Naive B cell (primary cell): ENCODE measurements around the gene PER3. TPM values are rescaled to one million over a fixed set of nuclear protein-coding genes. Genes with fewer than 3 reads are reported as not detected.

Experiments used
- ATAC-seq, 2 donors: fragments of 150-1000 bp; cut with Tn5 transposase; 2 replicates each; pipeline ENCODE4 v1.10.0; 2021; ENCODE audit warnings: low read depth in 2 of 2, mild to moderate bottlenecking in 2 of 2, moderate library complexity in 2 of 2
- DNase-seq: peaks from one replicate; pipeline ENCODE4 v3.0.0; 2022
- H3K27ac Mint-ChIP-seq, 6 donors: one replicate each; pipeline ENCODE4 v1.8.0; 2020 to 2022; ENCODE audit warnings: mild to moderate bottlenecking in 6 of 6, mixed read lengths in 6 of 6, moderate library complexity in 5 of 6, inconsistent platforms in 2 of 6
- H3K27me3 Mint-ChIP-seq, 3 donors: one replicate each; pipeline ENCODE4 v1.8.0; 2021 to 2022; ENCODE audit warnings: mixed read lengths in 3 of 3, mild to moderate bottlenecking in 1 of 3
- H3K36me3 Mint-ChIP-seq, 2 donors: one replicate each; pipeline ENCODE4 v1.8.0; 2020 to 2022; ENCODE audit warnings: mixed read lengths in 2 of 2, inconsistent platforms in 1 of 2, mild to moderate bottlenecking in 1 of 2
- H3K4me1 Mint-ChIP-seq, 3 donors: one replicate each; pipeline ENCODE4 v1.8.0; 2020 to 2022; ENCODE audit warnings: mixed read lengths in 3 of 3, inconsistent platforms in 1 of 3, mild to moderate bottlenecking in 1 of 3, moderate library complexity in 1 of 3
- H3K4me3 Mint-ChIP-seq, 8 donors: one replicate each; pipeline ENCODE4 v1.8.0; 2020 to 2022; ENCODE audit warnings: mild to moderate bottlenecking in 8 of 8, mixed read lengths in 8 of 8, moderate library complexity in 8 of 8, inconsistent platforms in 2 of 8
- H3K9me3 Mint-ChIP-seq, 7 donors: one replicate each; pipeline ENCODE4 v1.8.0; 2020 to 2022; ENCODE audit warnings: mixed read lengths in 7 of 7, mild to moderate bottlenecking in 5 of 7, inconsistent platforms in 2 of 7, moderate library complexity in 1 of 7
- polyA plus RNA-seq, 6 donors: library from polyadenylated mRNA; unstranded; fragments of 300-500 nt; fragmentation: Illumina TruSeq; gene quantifications; one replicate each; pipeline ENCODE4 v1.2.3, GENCODE V29; 2021; ENCODE audit warnings: low read depth in 6 of 6

PER3 gene
- polyA plus RNA-seq, 6 donors from 2014 or later = 0.48 to 2.7 (median 1.6) TPM

GRCh38 chr1:7824701-7825100 lies 40.6 kb downstream of the PER3 start:
- Mint-ChIP-seq H3K27ac (no peak overlapping the region), H3K4me3 (no peak overlapping the region), H3K27me3 (no peaks in the 10 kb centered on the region), H3K36me3 (peaks cover 0 to 6% of the 10 kb centered on the region in 2 donors), H3K9me3 (peaks cover 0 to 2% (median 0%) of the 10 kb centered on the region in 7 donors), H3K4me1 (peaks cover 0 to 16% (median 2%) of the 10 kb centered on the region in 3 donors)
- DNase-seq (no peak), ATAC-seq (no peak)

DNA sequence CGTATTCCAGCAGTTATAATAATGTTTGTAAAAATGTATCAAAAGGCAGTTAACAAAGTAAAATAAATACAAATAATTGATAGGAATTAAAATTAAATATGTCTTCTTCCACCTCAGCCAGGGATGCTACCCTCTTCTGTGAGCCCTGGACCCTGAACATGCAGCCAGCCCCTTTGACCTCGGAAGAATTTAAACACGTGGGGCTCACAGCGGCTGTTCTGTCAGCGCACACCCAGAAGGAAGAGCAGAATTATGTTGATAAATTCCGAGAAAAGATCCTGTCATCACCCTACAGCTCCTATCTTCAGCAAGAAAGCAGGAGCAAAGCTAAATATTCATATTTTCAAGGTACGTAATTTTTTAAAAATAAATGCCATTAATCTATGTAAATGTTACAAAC lies 42.3 kb downstream of the PER3 start:
- peak overlapping the region in 6 of 8 donors; percentile 42 to 92 (median 88) for H3K4me3 Mint-ChIP-seq
- no peaks in the 10 kb centered on the region for H3K27me3 Mint-ChIP-seq
- DNase-seq = no peak
- peaks cover 0 to 6% of the 10 kb centered on the region in 2 donors for H3K36me3 Mint-ChIP-seq
- H3K9me3 Mint-ChIP-seq = peaks cover 0 to 2% (median 0%) of the 10 kb centered on the region in 7 donors
- no peak overlapping the region for H3K27ac Mint-ChIP-seq
- peaks cover 3 to 22% (median 11%) of the 10 kb centered on the region in 3 donors for H3K4me1 Mint-ChIP-seq
- ATAC-seq = no peak

DNA sequence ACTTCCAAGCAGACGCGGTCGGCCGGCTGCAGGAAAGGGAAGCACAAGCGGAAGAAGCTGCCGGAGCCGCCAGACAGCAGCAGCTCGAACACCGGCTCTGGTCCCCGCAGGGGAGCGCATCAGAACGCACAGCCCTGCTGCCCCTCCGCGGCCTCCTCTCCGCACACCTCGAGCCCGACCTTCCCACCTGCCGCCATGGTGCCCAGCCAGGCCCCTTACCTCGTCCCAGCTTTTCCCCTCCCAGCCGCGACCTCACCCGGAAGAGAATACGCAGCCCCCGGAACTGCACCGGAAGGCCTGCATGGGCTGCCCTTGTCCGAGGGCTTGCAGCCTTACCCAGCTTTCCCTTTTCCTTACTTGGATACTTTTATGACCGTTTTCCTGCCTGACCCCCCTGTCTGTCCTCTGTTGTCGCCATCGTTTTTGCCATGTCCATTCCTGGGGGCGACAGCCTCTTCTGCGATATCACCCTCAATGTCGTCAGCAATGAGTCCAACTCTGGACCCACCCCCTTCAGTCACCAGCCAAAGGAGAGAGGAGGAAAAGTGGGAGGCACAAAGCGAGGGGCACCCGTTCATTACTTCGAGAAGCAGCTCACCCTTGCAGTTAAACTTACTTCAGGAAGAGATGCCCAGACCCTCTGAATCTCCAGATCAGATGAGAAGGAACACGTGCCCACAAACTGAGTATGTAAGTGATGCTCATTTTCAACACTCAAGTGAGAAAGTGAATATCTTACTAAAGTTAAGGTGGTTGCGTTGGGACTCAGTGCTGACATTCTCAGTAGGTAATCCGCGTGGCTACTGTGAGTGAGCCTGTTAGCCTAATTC lies 43.2 kb downstream of the PER3 start:
- H3K9me3 Mint-ChIP-seq = peaks cover 0 to 2% (median 0%) of the 10 kb centered on the region in 7 donors
- H3K36me3 Mint-ChIP-seq = no peaks in the 10 kb centered on the region
- H3K27ac Mint-ChIP-seq = peak overlapping the region in 5 of 6 donors; percentile 87 to 97 (median 90)
- no peaks in the 10 kb centered on the region for H3K27me3 Mint-ChIP-seq
- DNase-seq (no peak), ATAC-seq (peak in 1 of 2 donors; percentile 52)
- H3K4me1 Mint-ChIP-seq = peaks cover 11 to 31% (median 15%) of the 10 kb centered on the region in 3 donors
- H3K4me3 Mint-ChIP-seq = peak overlapping the region; percentile 46 to 92 (median 87)

GRCh38 chr1:7831458-7831857 lies 47.4 kb downstream of the PER3 start:
- peaks cover 7 to 8% of the 10 kb centered on the region in 2 donors for H3K36me3 Mint-ChIP-seq
- H3K27ac Mint-ChIP-seq = peak overlapping the region in 4 of 6 donors; percentile 8 to 51 (median 30)
- peak; percentile 74 to 93 for ATAC-seq
- H3K9me3 Mint-ChIP-seq = peaks cover 0 to 5% (median 0%) of the 10 kb centered on the region in 7 donors
- DNase-seq = peak; percentile 27
- H3K4me3 Mint-ChIP-seq = peak overlapping the region in 1 of 8 donors; percentile 24
- H3K27me3 Mint-ChIP-seq = no peaks in the 10 kb centered on the region
- peaks cover 11 to 30% (median 19%) of the 10 kb centered on the region in 3 donors for H3K4me1 Mint-ChIP-seq

GRCh38 chr1:7833035-7833434 lies 48.9 kb downstream of the PER3 start:
- DNase-seq = no peak
- Mint-ChIP-seq H3K27ac (no peak overlapping the region), H3K4me3 (no peak overlapping the region), H3K27me3 (no peaks in the 10 kb centered on the region), H3K9me3 (peaks cover 0 to 7% (median 3%) of the 10 kb centered on the region in 7 donors), H3K4me1 (peaks cover 11 to 23% (median 19%) of the 10 kb centered on the region in 3 donors), H3K36me3 (peaks cover 18 to 20% of the 10 kb centered on the region in 2 donors)
- no peak for ATAC-seq

DNA sequence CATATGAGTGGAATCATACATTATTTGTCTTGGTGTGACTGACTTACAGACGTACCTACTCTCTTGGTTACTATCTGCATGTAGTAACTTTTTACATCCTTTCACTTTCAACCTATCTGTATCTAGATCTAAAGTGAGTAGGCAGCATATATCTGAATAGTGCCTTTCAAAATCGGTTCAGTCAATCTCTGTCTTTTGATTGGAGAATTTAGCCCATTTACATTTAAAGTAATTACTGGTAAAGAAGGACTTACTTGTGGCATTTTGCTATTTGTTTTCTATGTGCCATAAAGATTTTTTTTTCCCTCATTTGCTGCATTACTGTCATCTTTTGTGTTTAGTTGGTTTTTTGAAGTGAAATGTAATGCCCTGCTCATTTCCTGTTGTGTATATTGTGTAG lies 54.6 kb downstream of the PER3 start:
- ATAC-seq (no peak), DNase-seq (no peak)
- Mint-ChIP-seq H3K27ac (no peak overlapping the region), H3K36me3 (peaks cover 33 to 41% of the 10 kb centered on the region in 2 donors), H3K4me1 (peaks cover 0 to 4% (median 0%) of the 10 kb centered on the region in 3 donors), H3K27me3 (no peaks in the 10 kb centered on the region), H3K9me3 (peaks cover 6 to 34% (median 18%) of the 10 kb centered on the region in 7 donors), H3K4me3 (no peak overlapping the region)

GRCh38 chr1:7839526-7839925 lies 55.4 kb downstream of the PER3 start:
- H3K9me3 Mint-ChIP-seq = peaks cover 6 to 34% (median 18%) of the 10 kb centered on the region in 7 donors
- peaks cover 33 to 41% of the 10 kb centered on the region in 2 donors for H3K36me3 Mint-ChIP-seq
- H3K27ac Mint-ChIP-seq = no peak overlapping the region
- ATAC-seq (no peak), DNase-seq (no peak)
- H3K4me1 Mint-ChIP-seq = peaks cover 0 to 4% (median 0%) of the 10 kb centered on the region in 3 donors
- no peak overlapping the region for H3K4me3 Mint-ChIP-seq
- H3K27me3 Mint-ChIP-seq = no peaks in the 10 kb centered on the region

DNA sequence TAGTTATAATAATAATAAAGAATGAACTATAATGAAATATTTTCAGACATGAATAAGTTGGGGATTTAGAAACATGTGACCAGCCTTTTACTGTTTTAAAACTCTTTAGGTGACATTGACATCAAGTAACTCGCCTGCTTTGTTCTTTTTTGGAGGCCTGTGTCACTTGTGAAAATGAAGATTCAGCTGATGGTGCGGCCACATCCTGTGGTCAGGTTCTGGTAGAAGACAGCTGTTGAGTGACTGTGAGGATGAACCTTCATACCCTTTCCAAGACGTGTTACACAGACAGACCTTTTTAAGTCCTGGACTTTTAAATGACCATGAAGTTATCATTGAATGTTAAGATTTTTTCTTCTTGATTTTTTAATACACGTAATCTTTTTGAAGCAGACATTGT lies 58.4 kb downstream of the PER3 start:
- no peak overlapping the region for H3K27ac Mint-ChIP-seq
- peaks cover 6 to 32% (median 17%) of the 10 kb centered on the region in 7 donors for H3K9me3 Mint-ChIP-seq
- no peaks in the 10 kb centered on the region for H3K4me1 Mint-ChIP-seq
- no peaks in the 10 kb centered on the region for H3K27me3 Mint-ChIP-seq
- ATAC-seq (no peak), DNase-seq (no peak)
- H3K36me3 Mint-ChIP-seq = peaks cover 21 to 26% of the 10 kb centered on the region in 2 donors
- H3K4me3 Mint-ChIP-seq = no peak overlapping the region

DNA sequence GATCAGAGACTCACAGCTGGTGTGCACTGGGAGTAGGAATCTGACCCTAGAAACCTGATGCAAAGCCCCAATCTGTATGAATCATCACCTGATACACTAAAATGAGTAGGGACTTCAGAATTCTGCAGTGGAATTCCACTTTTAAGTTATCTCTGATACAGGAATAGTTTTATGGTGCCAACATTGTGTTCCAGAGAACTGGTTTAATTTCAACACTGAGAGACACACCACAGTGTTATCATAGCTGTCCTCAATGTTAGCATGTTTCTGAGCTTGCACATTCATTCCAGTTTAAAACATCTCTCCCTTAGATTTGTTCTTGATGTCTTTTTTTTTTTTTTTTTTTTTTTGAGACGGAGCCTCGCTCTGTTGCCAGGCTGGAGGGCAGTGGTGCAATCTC lies 61.7 kb downstream of the PER3 start:
- ATAC-seq = no peak
- Mint-ChIP-seq H3K9me3 (peaks cover 0 to 4% (median 1%) of the 10 kb centered on the region in 7 donors), H3K4me3 (no peak overlapping the region), H3K36me3 (no peaks in the 10 kb centered on the region), H3K27ac (no peak overlapping the region), H3K27me3 (peaks cover 0 to 6% (median 0%) of the 10 kb centered on the region in 3 donors), H3K4me1 (no peaks in the 10 kb centered on the region)
- no peak for DNase-seq

- ATAC-seq (no peak), DNase-seq (no peak)
- Mint-ChIP-seq H3K9me3 (no peaks in the 10 kb centered on the region), H3K27me3 (peaks cover 7 to 15% (median 7%) of the 10 kb centered on the region in 3 donors), H3K27ac (no peak overlapping the region), H3K4me3 (no peak overlapping the region), H3K4me1 (no peaks in the 10 kb centered on the region), H3K36me3 (no peaks in the 10 kb centered on the region)
Measured at GRCh38 chr1:7846656-7847055, 62.6 kb downstream of the PER3 start.

- Mint-ChIP-seq H3K4me1 (no peaks in the 10 kb centered on the region), H3K4me3 (no peak overlapping the region), H3K27me3 (peaks cover 7 to 15% (median 8%) of the 10 kb centered on the region in 3 donors), H3K27ac (no peak overlapping the region), H3K36me3 (no peaks in the 10 kb centered on the region), H3K9me3 (no peaks in the 10 kb centered on the region)
- ATAC-seq (no peak), DNase-seq (no peak)
Measured at GRCh38 chr1:7847599-7847998, 63.5 kb downstream of the PER3 start.

DNA sequence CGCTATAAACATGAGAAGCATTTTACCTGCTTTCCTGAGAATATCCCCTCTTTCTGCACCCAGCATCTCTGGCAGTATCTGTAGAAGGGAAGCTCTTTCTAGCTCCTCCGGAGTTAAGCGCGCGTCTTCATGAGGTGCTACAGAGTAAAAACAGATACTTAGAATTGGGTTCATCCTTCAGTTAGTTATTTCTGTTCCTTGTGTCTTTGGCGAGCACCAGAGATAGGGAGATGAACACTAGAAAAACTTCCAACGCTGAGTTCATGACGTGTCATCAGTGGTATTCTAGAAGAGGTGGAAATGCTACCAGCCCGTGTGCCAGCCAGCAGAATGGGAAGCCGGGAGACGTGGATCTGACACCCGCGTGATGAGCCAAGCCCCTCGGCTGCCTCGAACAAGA lies 66.7 kb downstream of the PER3 start:
- Mint-ChIP-seq H3K9me3 (no peaks in the 10 kb centered on the region), H3K4me3 (no peak overlapping the region), H3K27me3 (peaks cover 7 to 16% (median 15%) of the 10 kb centered on the region in 3 donors), H3K36me3 (no peaks in the 10 kb centered on the region), H3K4me1 (no peaks in the 10 kb centered on the region), H3K27ac (peak overlapping the region in 1 of 6 donors; percentile 14)
- ATAC-seq = no peak
- DNase-seq = no peak

DNA sequence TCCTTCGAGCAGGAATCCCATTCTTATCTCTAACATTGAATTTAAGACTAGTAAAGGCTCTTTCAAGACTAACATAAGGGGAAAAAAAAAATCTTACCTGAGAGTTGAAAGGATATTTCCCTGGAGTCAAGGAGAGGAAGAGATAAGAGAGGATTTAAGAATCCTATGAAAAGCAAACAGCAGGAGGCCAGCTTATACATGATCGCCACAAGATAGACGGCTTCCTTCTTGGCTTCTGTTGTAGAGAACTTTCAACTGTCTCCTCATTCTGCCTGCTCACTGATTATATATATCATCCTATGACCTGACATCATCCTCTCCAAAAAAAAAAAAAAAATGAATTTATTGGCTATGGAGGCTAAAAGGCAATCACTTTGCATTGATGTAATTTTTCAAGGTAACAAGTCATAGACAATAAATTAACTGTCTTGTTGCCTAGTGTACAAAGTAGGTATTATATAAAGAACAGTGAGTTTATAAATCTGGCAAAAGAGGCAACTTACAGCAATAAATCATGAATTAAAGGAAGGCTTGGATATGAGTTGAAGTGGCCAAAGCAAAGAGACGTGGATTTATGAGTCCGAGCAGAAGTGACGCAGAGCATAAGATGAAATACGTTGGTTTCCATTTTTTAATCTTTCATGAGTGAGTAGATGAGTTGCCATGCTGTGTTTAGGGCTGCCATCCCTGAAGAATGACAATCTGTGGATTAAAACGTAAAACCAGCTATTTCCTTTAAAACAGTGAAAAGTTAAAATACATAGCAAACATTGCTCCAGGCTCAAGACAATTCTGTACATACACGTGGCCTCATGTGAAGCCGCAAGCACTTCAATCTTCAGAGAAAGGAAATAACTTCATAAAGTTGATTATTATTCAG lies 69.0 kb downstream of the PER3 start, which contains the start of gene UTS2:
Gene UTS2, minus strand, starts transcription at position 262 of the 880 bp plus-strand sequence. Its CDS starts 62 bp downstream, at position 200.
- Mint-ChIP-seq H3K4me3 (no peak within 1 kb of the TSS), H3K9me3 (no peaks in the 10 kb centered on the region), H3K27ac (no peak within 1 kb of the TSS), H3K4me1 (peaks cover 4 to 6% (median 6%) of the 10 kb centered on the region in 3 donors), H3K36me3 (no peaks in the 10 kb centered on the region), H3K27me3 (peaks cover 7 to 21% (median 16%) of the 10 kb centered on the region in 3 donors)
- DNase-seq = no peak
- ATAC-seq = no peak
